Keratinocyte (primary cell): Measurements from ENCODE around the gene MYO10. TPM values are rescaled to one million over a fixed set of nuclear protein-coding genes. Genes with fewer than 3 reads are reported as not detected.

Experiments used
- DNase-seq: peaks from one replicate; pipeline ENCODE4 v3.0.0-alpha.2; 2011; ENCODE audit warnings: low read depth, missing footprints, low spot score
- FAIRE-seq: peaks from 2 replicates; lab custom pipeline; 2011; peaks lifted over from hg19 to GRCh38; lab: Jason Lieb, UNC
- H2AFZ ChIP-seq: 2 replicates; pipeline ENCODE4 v1.6.0; 2012; ENCODE audit warnings: low read length, control low read depth, inconsistent platforms; ENCODE audit not compliant: control insufficient read depth
- H3K27ac ChIP-seq: 2 replicates; pipeline ENCODE4 v1.5.1; 2011; ENCODE audit warnings: low read length; ENCODE audit not compliant: control insufficient read depth, insufficient read depth
- H3K27me3 ChIP-seq: 3 replicates; pipeline ENCODE4 v1.6.0; 2011; ENCODE audit warnings: low read length; ENCODE audit not compliant: control insufficient read depth, insufficient read depth; ENCODE audit errors: extremely low read depth
- H3K36me3 ChIP-seq, 2 experiments: 2 replicates in 1 of 2; 3 replicates in 1 of 2; pipeline ENCODE4 v1.5.1; 2011; ENCODE audit warnings: low read length in 2 of 2, mild to moderate bottlenecking in 1 of 2; ENCODE audit not compliant: control insufficient read depth in 2 of 2, insufficient read depth in 2 of 2; ENCODE audit errors: extremely low read depth in 1 of 2
- H3K4me1 ChIP-seq: 3 replicates; pipeline ENCODE4 v1.5.1; 2011; ENCODE audit warnings: low read length; ENCODE audit not compliant: control insufficient read depth, insufficient read depth; ENCODE audit errors: extremely low read depth
- H3K4me2 ChIP-seq: 3 replicates; pipeline ENCODE4 v1.6.0; 2011; ENCODE audit warnings: low read depth, low read length; ENCODE audit not compliant: control insufficient read depth, insufficient read depth; ENCODE audit errors: extremely low read depth
- H3K4me3 ChIP-seq, 3 experiments: fragments of 200-600 bp in 1 of 3; sonication (generic) in 1 of 3; 2 replicates in 2 of 3; 3 replicates in 1 of 3; pipeline ENCODE4 v1.5.1; 2011 to 2016; ENCODE audit warnings: low read length in 3 of 3, mild to moderate bottlenecking in 3 of 3, control low read depth in 2 of 3, inconsistent platforms in 1 of 3, low read depth in 1 of 3, mixed read lengths in 1 of 3, mixed run types in 1 of 3, moderate library complexity in 1 of 3; ENCODE audit not compliant: control insufficient read depth in 2 of 3, insufficient read depth in 2 of 3; ENCODE audit errors: extremely low read depth in 1 of 3
- H3K79me2 ChIP-seq: 2 replicates; pipeline ENCODE4 v1.6.0; 2012; ENCODE audit warnings: low read length; ENCODE audit not compliant: control insufficient read depth, insufficient read depth
- H3K9ac ChIP-seq: 3 replicates; pipeline ENCODE4 v1.6.0; 2011; ENCODE audit warnings: low read length; ENCODE audit not compliant: control insufficient read depth, insufficient read depth; ENCODE audit errors: extremely low read depth
- H3K9me1 ChIP-seq: 3 replicates; pipeline ENCODE4 v1.6.0; 2011; ENCODE audit warnings: low read length; ENCODE audit not compliant: control insufficient read depth, insufficient read depth; ENCODE audit errors: extremely low read depth
- H3K9me3 ChIP-seq: 2 replicates; pipeline ENCODE4 v1.5.1; 2012; ENCODE audit warnings: low read depth, low read length; ENCODE audit not compliant: control insufficient read depth
- H4K20me1 ChIP-seq: 3 replicates; pipeline ENCODE4 v1.6.0; 2011; ENCODE audit warnings: low read length; ENCODE audit not compliant: control insufficient read depth, insufficient read depth; ENCODE audit errors: extremely low read depth
- EZH2 ChIP-seq: IDR thresholded peaks from one replicate; pipeline ENCODE4 v1.6.1; 2012; ENCODE audit warnings: inconsistent platforms, mild to moderate bottlenecking, low read length, moderate library complexity
- dilution Hi-C: fragments of 300-500 bp; cut with MboI; formaldehyde crosslinking; loops from one replicate; pipeline ENCODE4 v1.7.0; 2020; ENCODE audit warnings: low sequenced_read_pairs; ENCODE audit not compliant: extremely low pct_ligation_motif_present
- polyA plus RNA-seq, 5 experiments: library from polyadenylated mRNA; depleted of rRNA in 3 of 5; stranded (reverse) in 3 of 5; stranded (forward) in 1 of 5; unstranded in 1 of 5; fragments of >200 nt; gene quantifications; 1 replicate in 1 of 5; 2 replicates in 3 of 5; 3 replicates in 1 of 5; pipeline versions ENCODE4 v1.2.1 to v1.2.3, GENCODE V29; 2011 to 2012; ENCODE audit warnings: missing spikeins in 2 of 5, low read depth in 1 of 5, low replicate concordance in 1 of 5
- TF ChIP-seq, protein P1 (sequence below), 3 experiments: IDR thresholded peaks in 1 of 3; conservative IDR thresholded peaks in 1 of 3; optimal IDR thresholded peaks in 1 of 3; 2 replicates in 2 of 3; 3 replicates in 1 of 3; pipeline versions ENCODE3 to v1.5.1; 2011; ENCODE audit warnings: low read length in 3 of 3, mild to moderate bottlenecking in 3 of 3, moderate library complexity in 2 of 3, control low read depth in 1 of 3, inconsistent platforms in 1 of 3; ENCODE audit not compliant: insufficient read depth in 2 of 3; ENCODE audit errors: extremely low read depth in 1 of 3

MYO10 gene
- polyA plus RNA-seq, 1 donor (not counting 4 experiments of a cell fraction or from before 2014, with no cell fraction given): 22.0 TPM

DNA sequence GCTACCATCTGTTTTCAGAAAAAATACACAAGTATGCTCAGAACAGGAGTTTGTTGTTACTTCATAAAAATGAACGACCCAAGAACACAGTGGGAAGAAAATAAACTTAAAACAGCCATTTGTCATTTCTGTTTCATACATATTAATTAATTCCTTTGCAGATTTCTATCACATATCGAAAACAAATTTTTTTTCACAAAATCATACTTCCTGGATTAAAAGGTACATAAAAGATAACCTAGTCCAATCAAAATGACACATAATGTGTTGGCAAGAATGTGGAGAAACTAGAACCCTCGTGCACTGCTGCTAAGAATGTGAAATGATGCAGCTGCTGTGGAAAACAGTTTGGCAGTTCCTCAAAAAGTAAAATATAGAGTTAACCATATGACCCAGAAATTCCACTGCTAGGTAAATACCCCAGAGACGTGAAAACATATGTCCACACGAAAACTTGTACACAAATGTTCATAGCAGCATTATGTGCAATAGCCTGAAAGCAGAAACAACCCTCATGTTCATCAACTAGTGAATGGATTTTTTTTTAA is 46.0 kb downstream of the MYO10 start:
- Histone ChIP-seq H3K27ac (peak overlapping the region; percentile 51), H3K4me1 (peaks cover 43% of the 10 kb centered on the region), H3K4me3 (no peak overlapping the region), H4K20me1 (peaks cover 52% of the 10 kb centered on the region), H3K79me2 (peaks cover 97% of the 10 kb centered on the region), H3K9me1 (peaks cover 12% of the 10 kb centered on the region), H3K27me3 (no peaks in the 10 kb centered on the region), H3K4me2 (peak overlapping the region; percentile 59), H3K9ac (no peak overlapping the region), H2AFZ (no peak overlapping the region), H3K9me3 (no peaks in the 10 kb centered on the region), H3K36me3 (peaks cover 0 to 1% of the 10 kb centered on the region in 2 experiments)
- TF ChIP-seq, protein P1, sequence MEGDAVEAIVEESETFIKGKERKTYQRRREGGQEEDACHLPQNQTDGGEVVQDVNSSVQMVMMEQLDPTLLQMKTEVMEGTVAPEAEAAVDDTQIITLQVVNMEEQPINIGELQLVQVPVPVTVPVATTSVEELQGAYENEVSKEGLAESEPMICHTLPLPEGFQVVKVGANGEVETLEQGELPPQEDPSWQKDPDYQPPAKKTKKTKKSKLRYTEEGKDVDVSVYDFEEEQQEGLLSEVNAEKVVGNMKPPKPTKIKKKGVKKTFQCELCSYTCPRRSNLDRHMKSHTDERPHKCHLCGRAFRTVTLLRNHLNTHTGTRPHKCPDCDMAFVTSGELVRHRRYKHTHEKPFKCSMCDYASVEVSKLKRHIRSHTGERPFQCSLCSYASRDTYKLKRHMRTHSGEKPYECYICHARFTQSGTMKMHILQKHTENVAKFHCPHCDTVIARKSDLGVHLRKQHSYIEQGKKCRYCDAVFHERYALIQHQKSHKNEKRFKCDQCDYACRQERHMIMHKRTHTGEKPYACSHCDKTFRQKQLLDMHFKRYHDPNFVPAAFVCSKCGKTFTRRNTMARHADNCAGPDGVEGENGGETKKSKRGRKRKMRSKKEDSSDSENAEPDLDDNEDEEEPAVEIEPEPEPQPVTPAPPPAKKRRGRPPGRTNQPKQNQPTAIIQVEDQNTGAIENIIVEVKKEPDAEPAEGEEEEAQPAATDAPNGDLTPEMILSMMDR (optimal IDR thresholded peaks at IDR 0.05 in 1 of 3, IDR thresholded peaks at IDR 0.05 in 1 of 3, conservative IDR thresholded peaks at IDR 0.05 in 1 of 3; ENCODE audit: extremely low read depth in 1 of 3, insufficient read depth in 2 of 3, low read length in 3 of 3): no peak
- TF ChIP-seq EZH2: no peak
- FAIRE-seq (no peak), DNase-seq (no peak)
- dilution Hi-C loops: no loop called here

DNA sequence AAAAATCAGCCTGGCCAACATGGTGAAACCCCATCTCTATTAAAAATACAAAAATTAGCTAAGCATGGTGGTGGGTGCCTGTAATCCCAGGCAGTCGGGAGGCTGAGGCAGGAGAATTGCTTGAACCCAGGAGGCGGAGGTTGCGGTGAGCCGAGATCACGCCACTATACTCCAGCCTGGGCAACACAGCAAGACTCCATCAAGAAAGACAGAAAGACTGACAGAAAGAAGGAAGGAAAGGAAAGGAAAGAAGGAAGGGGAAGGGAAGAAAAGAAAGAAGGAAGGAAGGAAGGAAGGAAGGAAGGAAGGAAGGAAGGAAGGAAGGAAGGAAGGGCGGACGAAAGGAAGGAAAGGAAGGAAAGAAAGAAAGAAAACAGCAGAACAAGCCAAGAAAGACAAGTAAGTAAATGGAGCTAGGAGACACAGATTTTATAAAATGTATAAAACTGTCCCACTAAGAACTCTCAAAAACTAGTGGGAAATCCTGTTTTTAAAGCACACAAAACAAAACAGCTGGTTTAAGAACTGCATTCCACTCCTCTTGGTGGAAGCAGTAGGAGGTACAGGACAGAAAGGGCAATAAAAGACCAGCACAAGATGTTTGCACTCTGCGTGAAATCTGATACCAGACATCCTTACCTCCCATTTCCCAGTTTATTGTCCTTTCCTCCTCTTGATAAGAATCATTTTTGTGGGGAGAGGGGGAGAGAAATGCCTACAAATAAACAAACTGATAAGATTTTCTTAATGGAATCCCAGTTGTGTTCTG is 46.7 kb downstream of the MYO10 start:
- Histone ChIP-seq H3K4me1 (peaks cover 43% of the 10 kb centered on the region), H3K27ac (peak overlapping the region; percentile 51), H3K9me1 (peaks cover 15% of the 10 kb centered on the region), H3K79me2 (peaks cover 97% of the 10 kb centered on the region), H3K4me3 (no peak overlapping the region), H3K9ac (no peak overlapping the region), H4K20me1 (peaks cover 53% of the 10 kb centered on the region), H3K27me3 (no peaks in the 10 kb centered on the region), H3K9me3 (no peaks in the 10 kb centered on the region), H3K36me3 (peaks cover 0 to 1% of the 10 kb centered on the region in 2 experiments), H3K4me2 (peak overlapping the region; percentile 59), H2AFZ (no peak overlapping the region)
- no peak for TF ChIP-seq EZH2
- TF ChIP-seq, protein P1 (optimal IDR thresholded peaks at IDR 0.05 in 1 of 3, IDR thresholded peaks at IDR 0.05 in 1 of 3, conservative IDR thresholded peaks at IDR 0.05 in 1 of 3; ENCODE audit: extremely low read depth in 1 of 3, insufficient read depth in 2 of 3, low read length in 3 of 3): no peak
- dilution Hi-C loops: no loop called here
- DNase-seq (no peak), FAIRE-seq (no peak)
